GM23338 (cell line): ENCODE data around the gene EDAR. TPM values are rescaled to one million over a fixed set of nuclear protein-coding genes. Genes with fewer than 3 reads are reported as not detected.

Experiments
- ATAC-seq: fragments of 200-7000 bp; cut with Tn5 transposase; 3 replicates; pipeline ENCODE4 v1.9.1; 2020
- DNase-seq: peaks from one replicate; pipeline ENCODE4 v3.0.0-alpha.2; 2015; ENCODE audit warnings: low spot score
- H2AFZ ChIP-seq: fragments of 200-600 bp; sonication (generic); 2 replicates; pipeline ENCODE4 v1.8.0; 2016; ENCODE audit warnings: antibody characterized with exemption, mild to moderate bottlenecking, moderate library complexity
- H3F3A ChIP-seq: fragments of 200-600 bp; sonication (generic); replicated peaks from 2 replicates; pipeline ENCODE4 v1.8.0; 2017; ENCODE audit warnings: antibody characterized with exemption, mixed run types, low read depth
- H3K27ac ChIP-seq: fragments of 200-600 bp; sonication (generic); 2 replicates; pipeline ENCODE4 v1.6.1; 2016; ENCODE audit warnings: low read depth
- H3K27me3 ChIP-seq: fragments of 200-600 bp; sonication (generic); 2 replicates; pipeline ENCODE4 v1.8.0; 2016; ENCODE audit warnings: mild to moderate bottlenecking, mixed run types, moderate library complexity; ENCODE audit not compliant: insufficient read depth
- H3K36me3 ChIP-seq: fragments of 200-600 bp; sonication (generic); 2 replicates; pipeline ENCODE4 v1.8.0; 2016; ENCODE audit warnings: mild to moderate bottlenecking; ENCODE audit not compliant: insufficient read depth
- H3K4me1 ChIP-seq: fragments of 200-600 bp; sonication (generic); 2 replicates; pipeline ENCODE4 v1.8.0; 2016; ENCODE audit warnings: mild to moderate bottlenecking, moderate library complexity; ENCODE audit not compliant: insufficient read depth
- H3K4me2 ChIP-seq: fragments of 200-600 bp; sonication (generic); 2 replicates; pipeline ENCODE4 v1.7.1; 2017; ENCODE audit warnings: mixed run types
- H3K4me3 ChIP-seq: fragments of 200-600 bp; sonication (generic); 2 replicates; pipeline ENCODE4 v1.6.1; 2016; ENCODE audit warnings: mixed run types
- H3K79me2 ChIP-seq: fragments of 200-600 bp; sonication (generic); replicated peaks from 2 replicates; pipeline ENCODE4 v1.8.0; 2017; ENCODE audit warnings: mild to moderate bottlenecking; ENCODE audit not compliant: insufficient read depth
- H3K9me2 ChIP-seq: fragments of 200-600 bp; sonication (generic); 2 replicates; pipeline ENCODE4 v1.8.0; 2017; ENCODE audit not compliant: insufficient read depth
- H4K20me1 ChIP-seq: fragments of 200-600 bp; sonication (generic); replicated peaks from 2 replicates; pipeline ENCODE4 v1.8.0; 2017; ENCODE audit warnings: mild to moderate bottlenecking; ENCODE audit not compliant: insufficient read depth
- H3K27ac Mint-ChIP-seq: 2 replicates; pipeline ENCODE4 v1.8.0; 2020; ENCODE audit warnings: inconsistent platforms, mild to moderate bottlenecking, moderate library complexity, mixed read lengths
- H3K27me3 Mint-ChIP-seq: 3 replicates; pipeline ENCODE4 v1.8.0; 2022; ENCODE audit warnings: low read depth, mild to moderate bottlenecking, moderate library complexity, mixed read lengths, inconsistent platforms; ENCODE audit not compliant: insufficient read depth, poor library complexity
- H3K36me3 Mint-ChIP-seq: 3 replicates; pipeline ENCODE4 v1.8.0; 2021; ENCODE audit warnings: low read depth, mild to moderate bottlenecking, inconsistent platforms, moderate library complexity, mixed read lengths
- H3K4me1 Mint-ChIP-seq: 3 replicates; pipeline ENCODE4 v1.8.0; 2020; ENCODE audit warnings: mild to moderate bottlenecking, inconsistent platforms, mixed read lengths
- H3K4me3 Mint-ChIP-seq: 3 replicates; pipeline ENCODE4 v1.8.0; 2021; ENCODE audit warnings: moderate library complexity, mild to moderate bottlenecking, inconsistent platforms, mixed read lengths
- H3K9me3 Mint-ChIP-seq: 3 replicates; pipeline ENCODE4 v1.8.0; 2020; ENCODE audit warnings: moderate library complexity, mild to moderate bottlenecking, inconsistent platforms, mixed read lengths
- CREB1 ChIP-seq: fragments of 250-450 bp; sonication (Bioruptor Pico); IDR thresholded peaks from 2 replicates; pipeline ENCODE4 v1.5.0; 2020; ENCODE audit warnings: low read depth, mild to moderate bottlenecking, moderate library complexity
- ETS1 ChIP-seq: IDR thresholded peaks from 2 replicates; pipeline ENCODE4 v1.6.1; 2016; ENCODE audit warnings: antibody characterized with exemption
- EZH2 ChIP-seq: fragments of 200-600 bp; sonication (generic); IDR thresholded peaks from one replicate; pipeline ENCODE4 v1.8.0; 2017; ENCODE audit warnings: antibody characterized with exemption, mild to moderate bottlenecking, low read depth; ENCODE audit not compliant: unreplicated experiment
- EZH2phosphoT487 ChIP-seq: fragments of 200-600 bp; sonication (generic); IDR thresholded peaks from one replicate; pipeline ENCODE4 v1.8.1; 2018; ENCODE audit warnings: antibody characterized with exemption; ENCODE audit not compliant: unreplicated experiment
- JUNB ChIP-seq: IDR thresholded peaks from one replicate; pipeline ENCODE4 v1.6.1; 2016; ENCODE audit warnings: antibody characterized with exemption; ENCODE audit not compliant: unreplicated experiment
- STAT1 ChIP-seq: IDR thresholded peaks from one replicate; pipeline ENCODE4 v1.6.1; 2016; ENCODE audit warnings: antibody characterized with exemption; ENCODE audit not compliant: unreplicated experiment
- ZNF114 ChIP-seq: fragments of 250-450 bp; sonication (Bioruptor Pico); IDR thresholded peaks from 2 replicates; pipeline ENCODE4 v1.5.0; 2020; ENCODE audit warnings: mild to moderate bottlenecking, moderate library complexity
- ZNF331 ChIP-seq: fragments of 250-450 bp; sonication (Bioruptor Pico); IDR thresholded peaks from 2 replicates; pipeline ENCODE4 v1.5.0; 2020; ENCODE audit warnings: low read depth, mild to moderate bottlenecking, moderate library complexity
- polyA plus RNA-seq: library from polyadenylated mRNA; unstranded; fragments of >200 nt; fragmentation: Nextera tagmentation; extraction: Ambion mirVana; gene quantifications from 2 replicates; pipeline ENCODE4 v1.2.1, GENCODE V29; 2016
- total RNA-seq: library from RNA; depleted of rRNA; stranded (reverse); fragments of >200 nt; shearing (Covaris generic); gene quantifications from 2 replicates; pipeline ENCODE4 v1.2.3, GENCODE V29; 2014
- TF ChIP-seq, protein P1 (sequence below): IDR thresholded peaks from one replicate; pipeline ENCODE4 v1.6.1; 2018; ENCODE audit warnings: antibody characterized with exemption; ENCODE audit not compliant: unreplicated experiment
- TF ChIP-seq, protein P2 (sequence below), 2 experiments: fragments of 200-600 bp in 1 of 2; sonication (generic) in 1 of 2; conservative IDR thresholded peaks; 2 replicates each; pipeline versions ENCODE4 v1.5.1 to v1.6.1; 2016 to 2017; ENCODE audit warnings: antibody characterized with exemption in 2 of 2, low read depth in 2 of 2, mild to moderate bottlenecking in 2 of 2, moderate library complexity in 1 of 2
- TF ChIP-seq, protein P3 (sequence below): fragments of 250-450 bp; sonication (Bioruptor Pico); IDR thresholded peaks from 2 replicates; pipeline ENCODE4 v1.5.0; 2020; ENCODE audit warnings: mild to moderate bottlenecking, moderate library complexity

Gene EDAR
- total and polyA plus RNA-seq, 2 experiments from 2014 or later, result not detected

DNA sequence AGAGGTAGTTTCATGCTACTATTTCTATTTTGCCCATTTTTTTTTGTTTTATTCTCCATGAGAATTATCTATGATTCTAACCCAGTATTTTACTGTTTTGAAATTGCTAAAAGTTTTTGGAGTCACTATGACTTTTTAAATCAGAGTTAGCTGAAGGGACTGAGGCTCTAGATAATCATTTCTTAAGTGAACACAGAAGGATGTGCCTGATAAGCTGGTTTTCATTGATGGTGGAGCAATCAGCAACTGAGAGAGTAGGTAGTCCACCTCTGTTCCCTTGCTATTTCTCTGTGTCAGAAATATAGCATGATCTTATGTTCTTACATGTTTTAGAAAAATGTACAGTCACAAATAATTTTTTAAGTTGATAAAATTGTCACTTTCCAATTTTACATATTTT lies 143.1 kb downstream of the EDAR start:
- no peak overlapping the region for H3K27ac ChIP-seq
- Mint-ChIP-seq H3K36me3 (peaks cover 40% of the 10 kb centered on the region), H3K4me1 (no peaks in the 10 kb centered on the region), H3K27ac (no peak overlapping the region), H3K27me3 (no peaks in the 10 kb centered on the region), H3K9me3 (peaks cover 3% of the 10 kb centered on the region; the same call in 1 of the 3 replicates), H3K4me3 (no peak overlapping the region)
- H3K4me1 ChIP-seq, result no peaks in the 10 kb centered on the region
- no peaks in the 10 kb centered on the region for H3K27me3 ChIP-seq
- no peak overlapping the region for H3K4me2 ChIP-seq
- TF ChIP-seq, protein P1, sequence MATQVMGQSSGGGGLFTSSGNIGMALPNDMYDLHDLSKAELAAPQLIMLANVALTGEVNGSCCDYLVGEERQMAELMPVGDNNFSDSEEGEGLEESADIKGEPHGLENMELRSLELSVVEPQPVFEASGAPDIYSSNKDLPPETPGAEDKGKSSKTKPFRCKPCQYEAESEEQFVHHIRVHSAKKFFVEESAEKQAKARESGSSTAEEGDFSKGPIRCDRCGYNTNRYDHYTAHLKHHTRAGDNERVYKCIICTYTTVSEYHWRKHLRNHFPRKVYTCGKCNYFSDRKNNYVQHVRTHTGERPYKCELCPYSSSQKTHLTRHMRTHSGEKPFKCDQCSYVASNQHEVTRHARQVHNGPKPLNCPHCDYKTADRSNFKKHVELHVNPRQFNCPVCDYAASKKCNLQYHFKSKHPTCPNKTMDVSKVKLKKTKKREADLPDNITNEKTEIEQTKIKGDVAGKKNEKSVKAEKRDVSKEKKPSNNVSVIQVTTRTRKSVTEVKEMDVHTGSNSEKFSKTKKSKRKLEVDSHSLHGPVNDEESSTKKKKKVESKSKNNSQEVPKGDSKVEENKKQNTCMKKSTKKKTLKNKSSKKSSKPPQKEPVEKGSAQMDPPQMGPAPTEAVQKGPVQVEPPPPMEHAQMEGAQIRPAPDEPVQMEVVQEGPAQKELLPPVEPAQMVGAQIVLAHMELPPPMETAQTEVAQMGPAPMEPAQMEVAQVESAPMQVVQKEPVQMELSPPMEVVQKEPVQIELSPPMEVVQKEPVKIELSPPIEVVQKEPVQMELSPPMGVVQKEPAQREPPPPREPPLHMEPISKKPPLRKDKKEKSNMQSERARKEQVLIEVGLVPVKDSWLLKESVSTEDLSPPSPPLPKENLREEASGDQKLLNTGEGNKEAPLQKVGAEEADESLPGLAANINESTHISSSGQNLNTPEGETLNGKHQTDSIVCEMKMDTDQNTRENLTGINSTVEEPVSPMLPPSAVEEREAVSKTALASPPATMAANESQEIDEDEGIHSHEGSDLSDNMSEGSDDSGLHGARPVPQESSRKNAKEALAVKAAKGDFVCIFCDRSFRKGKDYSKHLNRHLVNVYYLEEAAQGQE, result no peak
- TF ChIP-seq JUNB (no peak), EZH2 (no peak), ETS1 (no peak), ZNF114 (CRISPR knock-in tag) (no peak), ZNF331 (CRISPR knock-in tag) (no peak), CREB1 (CRISPR knock-in tag) (no peak), EZH2phosphoT487 (no peak), STAT1 (no peak)
- TF ChIP-seq, protein P2, sequence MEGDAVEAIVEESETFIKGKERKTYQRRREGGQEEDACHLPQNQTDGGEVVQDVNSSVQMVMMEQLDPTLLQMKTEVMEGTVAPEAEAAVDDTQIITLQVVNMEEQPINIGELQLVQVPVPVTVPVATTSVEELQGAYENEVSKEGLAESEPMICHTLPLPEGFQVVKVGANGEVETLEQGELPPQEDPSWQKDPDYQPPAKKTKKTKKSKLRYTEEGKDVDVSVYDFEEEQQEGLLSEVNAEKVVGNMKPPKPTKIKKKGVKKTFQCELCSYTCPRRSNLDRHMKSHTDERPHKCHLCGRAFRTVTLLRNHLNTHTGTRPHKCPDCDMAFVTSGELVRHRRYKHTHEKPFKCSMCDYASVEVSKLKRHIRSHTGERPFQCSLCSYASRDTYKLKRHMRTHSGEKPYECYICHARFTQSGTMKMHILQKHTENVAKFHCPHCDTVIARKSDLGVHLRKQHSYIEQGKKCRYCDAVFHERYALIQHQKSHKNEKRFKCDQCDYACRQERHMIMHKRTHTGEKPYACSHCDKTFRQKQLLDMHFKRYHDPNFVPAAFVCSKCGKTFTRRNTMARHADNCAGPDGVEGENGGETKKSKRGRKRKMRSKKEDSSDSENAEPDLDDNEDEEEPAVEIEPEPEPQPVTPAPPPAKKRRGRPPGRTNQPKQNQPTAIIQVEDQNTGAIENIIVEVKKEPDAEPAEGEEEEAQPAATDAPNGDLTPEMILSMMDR (conservative IDR thresholded peaks at IDR 0.05; ENCODE audit: low read depth in 2 of 2), result no peak
- TF ChIP-seq, protein P3, sequence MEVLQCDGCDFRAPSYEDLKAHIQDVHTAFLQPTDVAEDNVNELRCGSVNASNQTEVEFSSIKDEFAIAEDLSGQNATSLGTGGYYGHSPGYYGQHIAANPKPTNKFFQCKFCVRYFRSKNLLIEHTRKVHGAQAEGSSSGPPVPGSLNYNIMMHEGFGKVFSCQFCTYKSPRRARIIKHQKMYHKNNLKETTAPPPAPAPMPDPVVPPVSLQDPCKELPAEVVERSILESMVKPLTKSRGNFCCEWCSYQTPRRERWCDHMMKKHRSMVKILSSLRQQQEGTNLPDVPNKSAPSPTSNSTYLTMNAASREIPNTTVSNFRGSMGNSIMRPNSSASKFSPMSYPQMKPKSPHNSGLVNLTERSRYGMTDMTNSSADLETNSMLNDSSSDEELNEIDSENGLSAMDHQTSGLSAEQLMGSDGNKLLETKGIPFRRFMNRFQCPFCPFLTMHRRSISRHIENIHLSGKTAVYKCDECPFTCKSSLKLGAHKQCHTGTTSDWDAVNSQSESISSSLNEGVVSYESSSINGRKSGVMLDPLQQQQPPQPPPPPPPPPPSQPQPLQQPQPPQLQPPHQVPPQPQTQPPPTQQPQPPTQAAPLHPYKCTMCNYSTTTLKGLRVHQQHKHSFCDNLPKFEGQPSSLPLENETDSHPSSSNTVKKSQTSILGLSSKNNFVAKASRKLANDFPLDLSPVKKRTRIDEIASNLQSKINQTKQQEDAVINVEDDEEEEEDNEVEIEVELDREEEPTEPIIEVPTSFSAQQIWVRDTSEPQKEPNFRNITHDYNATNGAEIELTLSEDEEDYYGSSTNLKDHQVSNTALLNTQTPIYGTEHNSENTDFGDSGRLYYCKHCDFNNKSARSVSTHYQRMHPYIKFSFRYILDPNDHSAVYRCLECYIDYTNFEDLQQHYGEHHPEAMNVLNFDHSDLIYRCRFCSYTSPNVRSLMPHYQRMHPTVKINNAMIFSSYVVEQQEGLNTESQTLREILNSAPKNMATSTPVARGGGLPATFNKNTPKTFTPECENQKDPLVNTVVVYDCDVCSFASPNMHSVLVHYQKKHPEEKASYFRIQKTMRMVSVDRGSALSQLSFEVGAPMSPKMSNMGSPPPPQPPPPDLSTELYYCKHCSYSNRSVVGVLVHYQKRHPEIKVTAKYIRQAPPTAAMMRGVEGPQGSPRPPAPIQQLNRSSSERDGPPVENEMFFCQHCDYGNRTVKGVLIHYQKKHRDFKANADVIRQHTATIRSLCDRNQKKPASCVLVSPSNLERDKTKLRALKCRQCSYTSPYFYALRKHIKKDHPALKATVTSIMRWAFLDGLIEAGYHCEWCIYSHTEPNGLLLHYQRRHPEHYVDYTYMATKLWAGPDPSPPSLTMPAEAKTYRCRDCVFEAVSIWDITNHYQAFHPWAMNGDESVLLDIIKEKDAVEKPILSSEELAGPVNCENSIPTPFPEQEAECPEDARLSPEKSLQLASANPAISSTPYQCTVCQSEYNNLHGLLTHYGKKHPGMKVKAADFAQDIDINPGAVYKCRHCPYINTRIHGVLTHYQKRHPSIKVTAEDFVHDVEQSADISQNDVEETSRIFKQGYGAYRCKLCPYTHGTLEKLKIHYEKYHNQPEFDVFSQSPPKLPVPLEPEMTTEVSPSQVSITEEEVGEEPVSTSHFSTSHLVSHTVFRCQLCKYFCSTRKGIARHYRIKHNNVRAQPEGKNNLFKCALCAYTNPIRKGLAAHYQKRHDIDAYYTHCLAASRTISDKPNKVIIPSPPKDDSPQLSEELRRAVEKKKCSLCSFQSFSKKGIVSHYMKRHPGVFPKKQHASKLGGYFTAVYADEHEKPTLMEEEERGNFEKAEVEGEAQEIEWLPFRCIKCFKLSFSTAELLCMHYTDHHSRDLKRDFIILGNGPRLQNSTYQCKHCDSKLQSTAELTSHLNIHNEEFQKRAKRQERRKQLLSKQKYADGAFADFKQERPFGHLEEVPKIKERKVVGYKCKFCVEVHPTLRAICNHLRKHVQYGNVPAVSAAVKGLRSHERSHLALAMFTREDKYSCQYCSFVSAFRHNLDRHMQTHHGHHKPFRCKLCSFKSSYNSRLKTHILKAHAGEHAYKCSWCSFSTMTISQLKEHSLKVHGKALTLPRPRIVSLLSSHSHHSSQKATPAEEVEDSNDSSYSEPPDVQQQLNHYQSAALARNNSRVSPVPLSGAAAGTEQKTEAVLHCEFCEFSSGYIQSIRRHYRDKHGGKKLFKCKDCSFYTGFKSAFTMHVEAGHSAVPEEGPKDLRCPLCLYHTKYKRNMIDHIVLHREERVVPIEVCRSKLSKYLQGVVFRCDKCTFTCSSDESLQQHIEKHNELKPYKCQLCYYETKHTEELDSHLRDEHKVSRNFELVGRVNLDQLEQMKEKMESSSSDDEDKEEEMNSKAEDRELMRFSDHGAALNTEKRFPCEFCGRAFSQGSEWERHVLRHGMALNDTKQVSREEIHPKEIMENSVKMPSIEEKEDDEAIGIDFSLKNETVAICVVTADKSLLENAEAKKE, result no peak
- H3K4me3 ChIP-seq, result no peak overlapping the region
- no peaks in the 10 kb centered on the region for H4K20me1 ChIP-seq
- H3K36me3 ChIP-seq, result no peaks in the 10 kb centered on the region; the same call in 1 of the 2 replicates
- DNase-seq, result no peak
- H3K79me2 ChIP-seq, result no peaks in the 10 kb centered on the region
- H3K9me2 ChIP-seq, result no peaks in the 10 kb centered on the region
- no peak for ATAC-seq
- no peak overlapping the region for H2AFZ ChIP-seq
- no peaks in the 10 kb centered on the region for H3F3A ChIP-seq
